ENCODE measurements around the gene GPC4.
"Not testable (repeated sequence)": the region's sequence is repeated elsewhere in the genome, so short reads cannot be mapped to it uniquely, and the experiment has no call there.

GPC4 gene

GRCh38 chrX:133365871-133366611, 49.2 kb downstream of the GPC4 start:
- no peak for DNase-seq

DNA sequence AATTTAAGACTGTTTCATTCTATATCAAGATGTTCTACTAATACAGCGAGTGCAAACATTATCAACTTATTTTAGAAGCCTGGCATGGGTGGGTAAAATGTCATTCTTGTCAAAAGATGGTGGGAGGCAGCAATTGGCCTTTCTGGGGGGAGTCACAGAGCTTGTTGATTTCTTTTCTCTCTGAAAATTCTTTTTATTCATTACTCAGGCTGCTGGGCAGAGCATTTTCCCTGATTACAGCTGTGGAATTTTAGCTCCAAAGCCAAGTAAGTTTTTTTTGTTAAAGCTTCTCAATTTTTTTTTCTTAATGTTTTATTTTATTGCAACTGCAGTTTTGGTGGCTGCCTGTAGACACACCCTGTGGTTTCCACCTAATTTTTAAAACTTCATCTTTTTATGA, 50.4 kb downstream of the GPC4 start:
- DNase-seq = no peak

GRCh38 chrX:133364196-133364595, 51.1 kb downstream of the GPC4 start:
- no peak for DNase-seq

DNA sequence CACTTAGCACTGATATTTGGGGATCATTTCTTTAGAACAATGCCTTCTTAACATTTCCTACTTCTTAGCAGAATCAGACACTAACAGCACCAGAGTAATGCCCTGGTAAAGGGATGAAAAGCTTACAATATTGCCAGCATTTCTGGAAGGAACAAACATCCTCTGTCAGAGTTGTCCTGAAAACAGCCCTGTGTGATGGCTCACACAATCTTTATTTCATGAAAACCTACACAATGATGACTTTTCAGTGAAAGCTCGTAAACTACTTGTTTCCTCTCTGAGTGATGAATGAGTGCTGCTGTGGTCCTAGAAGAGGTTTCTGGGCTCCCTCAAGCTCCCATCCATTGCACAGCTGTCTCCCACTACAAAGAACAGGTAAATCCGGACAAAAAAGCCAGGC, 52.8 kb downstream of the GPC4 start:
- no peak for DNase-seq

DNA sequence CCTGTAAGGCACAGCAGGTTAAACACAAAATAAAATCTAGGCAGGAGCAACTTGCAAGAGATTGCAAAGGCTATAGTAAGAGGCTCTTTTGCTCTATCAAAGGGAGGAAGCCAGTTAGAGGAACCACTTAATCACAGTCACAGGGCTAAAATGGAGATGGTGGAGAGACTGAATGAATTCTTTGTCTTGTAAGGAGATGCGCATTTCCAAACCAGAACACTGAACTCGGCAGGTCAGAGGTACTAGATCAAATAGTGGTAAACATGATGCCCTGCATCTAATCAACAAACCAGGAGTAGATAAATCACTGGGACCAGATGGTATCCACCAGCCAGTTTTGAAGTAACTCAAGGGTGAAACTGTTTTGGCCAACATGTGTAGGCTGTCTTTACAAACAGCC, 55.8 kb downstream of the GPC4 start:
- DNase-seq = no peak

- DNase-seq = no peak
Measured at GRCh38 chrX:133353233-133353632, 62.1 kb downstream of the GPC4 start.

- no peak for DNase-seq
Measured at GRCh38 chrX:133350751-133351150, 64.5 kb downstream of the GPC4 start.

DNA sequence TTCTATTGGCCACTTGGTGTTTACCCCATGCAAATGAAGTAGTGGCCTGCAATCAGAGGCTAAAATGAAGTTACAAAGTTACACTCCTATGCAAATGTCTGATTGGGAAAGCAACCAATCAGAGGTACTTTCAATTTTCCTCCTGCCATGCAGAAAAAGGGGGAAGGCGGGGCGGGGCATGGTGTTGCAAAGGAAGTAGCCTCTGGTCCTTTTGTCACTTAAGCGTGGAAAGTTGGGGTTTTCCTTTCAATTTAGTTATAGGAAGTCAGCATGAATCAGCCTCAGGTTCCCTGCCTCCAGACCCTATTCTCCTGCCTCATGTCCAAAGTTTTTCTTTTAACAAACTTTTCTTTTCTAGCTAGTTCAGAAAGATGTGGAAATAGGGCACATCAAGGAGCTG, 69.3 kb downstream of the GPC4 start:
- no peak for DNase-seq

DNA sequence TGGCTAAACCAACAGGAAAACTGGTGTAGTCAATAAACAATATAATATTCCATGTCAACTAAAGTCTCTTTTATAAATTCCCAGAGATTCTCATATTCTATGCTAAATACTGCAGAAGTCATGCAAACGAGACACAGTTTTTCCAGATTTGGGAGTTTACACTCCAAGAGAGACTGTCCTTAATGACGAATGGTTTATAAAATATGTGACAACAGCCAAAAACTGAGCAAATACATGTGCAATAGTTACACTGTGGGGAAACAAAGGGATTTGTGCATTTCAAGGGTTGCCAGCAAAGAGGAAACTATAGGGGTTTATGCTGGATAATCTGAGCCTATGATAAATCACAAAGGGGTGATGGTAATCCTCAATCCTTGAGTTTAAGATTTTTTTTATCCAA, 75.7 kb downstream of the GPC4 start:
- no peak for DNase-seq

DNA sequence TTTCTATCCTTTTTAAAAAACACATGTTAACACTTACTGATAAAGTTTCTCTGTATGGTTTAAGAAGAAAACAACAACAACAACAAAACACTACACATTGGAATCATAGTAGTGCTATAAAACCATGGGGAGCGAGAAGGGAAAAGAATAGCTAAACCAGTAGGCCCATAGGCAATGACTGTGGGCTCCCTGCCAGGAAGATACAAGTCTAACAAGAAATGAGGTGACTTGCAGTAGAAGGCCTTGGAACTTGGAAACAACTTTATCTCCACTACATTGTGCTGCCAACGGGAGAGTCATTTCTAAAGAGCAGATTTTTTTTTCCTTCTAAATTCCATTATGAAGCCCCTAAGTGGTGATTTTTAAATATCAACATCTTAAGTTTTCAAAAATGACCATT, 78.0 kb downstream of the GPC4 start:
- DNase-seq = no peak

DNA sequence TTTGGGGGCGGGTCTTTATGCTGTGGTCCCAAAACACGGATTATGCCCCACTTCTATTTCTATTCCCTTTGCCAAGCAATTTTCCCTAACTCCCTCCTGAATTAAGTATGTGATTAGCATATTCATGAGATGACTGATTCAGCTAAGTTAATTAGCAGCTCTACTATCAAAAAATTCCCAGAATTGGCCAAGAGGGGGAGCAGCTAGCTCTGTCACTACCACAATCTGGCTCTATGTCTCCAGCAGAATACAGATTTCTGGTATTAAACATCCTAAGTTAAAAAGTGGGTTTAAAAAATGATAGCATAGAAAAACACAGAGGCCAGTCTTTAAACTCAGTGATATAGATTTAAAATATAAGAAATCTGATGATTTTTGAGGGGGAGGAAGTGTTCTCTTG, 80.3 kb downstream of the GPC4 start:
- DNase-seq = no peak

- no peak for DNase-seq
Measured at GRCh38 chrX:133333154-133333750, 82.0 kb downstream of the GPC4 start.

DNA sequence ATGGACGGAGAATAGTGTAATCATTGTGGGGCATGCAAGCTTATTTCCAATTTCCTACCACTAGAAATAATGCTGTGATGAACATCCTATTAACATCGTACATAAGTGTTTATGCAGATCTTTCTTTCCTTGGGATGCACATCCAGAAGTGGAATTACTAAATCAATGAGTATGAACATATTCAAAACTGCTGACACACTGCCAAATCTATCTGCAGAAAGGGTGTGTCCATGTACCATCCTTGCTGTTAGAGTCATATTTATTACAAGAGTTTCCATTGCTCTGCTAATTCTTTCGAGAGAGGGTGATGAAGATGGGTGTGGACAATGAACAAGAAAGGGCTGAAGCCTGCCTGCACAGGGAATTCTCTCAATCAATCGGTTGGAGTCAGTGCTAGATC, 82.6 kb downstream of the GPC4 start:
- DNase-seq = no peak

DNA sequence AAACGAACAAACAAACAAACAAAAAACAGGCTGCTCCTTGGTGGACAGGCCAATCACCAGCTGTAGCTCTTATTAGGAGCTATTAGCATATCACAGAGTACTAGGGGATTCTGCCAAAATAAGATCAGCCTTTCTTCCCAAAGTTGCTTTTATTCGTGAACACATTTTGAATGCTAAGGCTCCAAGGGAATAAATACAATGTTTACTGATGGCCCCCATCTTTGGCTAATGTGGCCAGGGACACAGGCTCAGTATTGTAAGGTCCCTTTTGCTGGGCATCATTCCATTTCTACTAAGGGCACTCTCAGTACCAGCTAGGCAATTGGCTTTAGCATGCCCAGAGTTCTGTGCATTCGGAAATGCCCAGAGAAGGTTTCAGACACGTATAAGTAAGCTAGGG, 84.3 kb downstream of the GPC4 start:
- DNase-seq = no peak

- no peak for DNase-seq
Measured at GRCh38 chrX:133325422-133325821, 89.9 kb downstream of the GPC4 start.

GRCh38 chrX:133323431-133323830, 91.9 kb downstream of the GPC4 start:
- no peak for DNase-seq

GRCh38 chrX:133322269-133322668, 93.0 kb downstream of the GPC4 start:
- DNase-seq = not testable (repeated sequence)

- DNase-seq = no peak
Measured at GRCh38 chrX:133321451-133321850, 93.8 kb downstream of the GPC4 start.

DNA sequence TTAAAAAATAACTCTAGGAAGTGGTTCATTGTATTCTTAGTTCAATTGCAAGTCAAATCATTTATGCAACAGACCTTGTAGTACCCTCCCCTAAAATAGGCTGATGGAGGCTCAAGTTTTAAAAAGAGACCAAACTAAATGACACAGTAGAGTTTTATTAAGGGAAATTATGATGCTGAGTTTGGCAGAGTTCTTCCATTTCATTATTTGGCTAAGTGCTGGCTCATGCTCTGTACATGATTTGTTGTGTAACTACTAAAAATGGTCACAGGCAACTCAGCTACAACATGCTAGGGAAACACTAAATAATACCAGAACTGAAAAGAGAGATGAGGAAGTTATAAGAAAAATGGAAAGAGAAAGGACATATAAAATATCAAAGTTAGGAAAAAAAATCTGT, 101.0 kb downstream of the GPC4 start:
- no peak for DNase-seq

- DNase-seq = no peak
Measured at GRCh38 chrX:133308499-133308897, 106.8 kb downstream of the GPC4 start.

- no peak for DNase-seq
Measured at GRCh38 chrX:133307637-133308498, 107.4 kb downstream of the GPC4 start.

GRCh38 chrX:133307094-133307493, 108.2 kb downstream of the GPC4 start:
- no peak for DNase-seq

DNA sequence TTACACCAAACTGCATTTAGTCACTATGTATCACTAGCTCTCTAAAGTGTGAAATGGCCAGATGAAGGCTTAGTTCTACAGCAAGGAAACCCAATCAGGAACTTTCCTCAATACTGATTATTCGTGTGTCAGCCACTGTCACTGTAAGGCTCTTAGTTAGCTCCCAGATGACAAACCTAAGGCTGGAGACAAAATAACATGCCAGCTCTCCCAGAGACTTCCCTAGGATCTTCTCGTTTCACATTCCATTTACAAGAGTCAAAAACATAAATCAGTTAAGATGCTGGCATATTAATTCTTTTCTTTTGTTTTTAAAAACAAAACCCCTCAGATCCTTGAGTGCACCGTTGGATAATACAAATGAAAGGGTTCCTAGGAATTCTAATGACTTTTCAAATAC, 109.0 kb downstream of the GPC4 start:
- DNase-seq = no peak

GRCh38 chrX:133305348-133305747, 109.9 kb downstream of the GPC4 start:
- no peak for DNase-seq
